GM19397 (cell line): ENCODE results near the gene NQO2.
"Not testable (repeated sequence)": the region's sequence is repeated elsewhere in the genome, so short reads cannot be mapped to it uniquely, and the experiment has no call there.

Experiments used
- ATAC-seq: cut with Tn5 transposase; IDR thresholded peaks from one replicate; pipeline ENCODE4 v1.9.1; 2021; ENCODE audit warnings: mild to moderate bottlenecking, moderate library complexity; ENCODE audit not compliant: unreplicated experiment

The NQO2 gene

GRCh38 chr6:3036861-3037637 lies 37.4 kb downstream of the NQO2 start:
- ATAC-seq = no peak

GRCh38 chr6:3037638-3038365 lies 38.1 kb downstream of the NQO2 start:
- ATAC-seq = no peak

GRCh38 chr6:3039384-3039783 lies 39.7 kb downstream of the NQO2 start:
- ATAC-seq = no peak

- no peak for ATAC-seq
Observed at GRCh38 chr6:3041147-3041546, 41.5 kb downstream of the NQO2 start.

GRCh38 chr6:3041606-3042005 lies 41.9 kb downstream of the NQO2 start:
- no peak for ATAC-seq

GRCh38 chr6:3045369-3045768 lies 45.7 kb downstream of the NQO2 start:
- no peak for ATAC-seq

- no peak for ATAC-seq
Observed at GRCh38 chr6:3045777-3046176, 46.1 kb downstream of the NQO2 start.

- no peak for ATAC-seq
Observed at GRCh38 chr6:3046295-3046694, 46.6 kb downstream of the NQO2 start.

GRCh38 chr6:3048009-3048408 lies 48.3 kb downstream of the NQO2 start:
- ATAC-seq = not testable (repeated sequence)

GRCh38 chr6:3052481-3053230 lies 53.0 kb downstream of the NQO2 start:
- ATAC-seq = no peak

GRCh38 chr6:3053231-3053508 lies 53.5 kb downstream of the NQO2 start:
- no peak for ATAC-seq

- not testable (repeated sequence) for ATAC-seq
Observed at GRCh38 chr6:3054229-3055157, 54.8 kb downstream of the NQO2 start.

- ATAC-seq = not testable (repeated sequence)
Observed at GRCh38 chr6:3055158-3055499, 55.4 kb downstream of the NQO2 start.

- ATAC-seq = no peak
Observed at GRCh38 chr6:3057063-3057770, 57.5 kb downstream of the NQO2 start.

GRCh38 chr6:3058957-3059356 lies 59.3 kb downstream of the NQO2 start:
- no peak for ATAC-seq

- not testable (repeated sequence) for ATAC-seq
Observed at GRCh38 chr6:3060092-3060491, 60.4 kb downstream of the NQO2 start.

GRCh38 chr6:3061501-3061941 lies 61.8 kb downstream of the NQO2 start:
- ATAC-seq = no peak

GRCh38 chr6:3063340-3063732 lies 63.6 kb downstream of the NQO2 start:
- ATAC-seq = not testable (repeated sequence)

- peak; percentile 68 for ATAC-seq
Observed at GRCh38 chr6:3063733-3064700, 64.3 kb downstream of the NQO2 start.
